Measurements from ENCODE around the gene IL17D.

The IL17D gene

GRCh38 chr13:20767309-20767943, 63.9 kb downstream of the IL17D start:
- no peak for DNase-seq (ENCODE audit: low read depth)
- in situ Hi-C loops (cut with HindIII; ENCODE audit: low sequenced_read_pairs): no loop called here
- H3K4me3 ChIP-seq (ENCODE audit: low read depth, low read length): no peak overlapping the region
- TF ChIP-seq CTCF (IDR thresholded peaks at IDR 0.05; ENCODE audit: low read depth, low read length, missing control alignments): no peak

GRCh38 chr13:20769091-20769490, 65.6 kb downstream of the IL17D start:
- in situ Hi-C loops (cut with HindIII; ENCODE audit: low sequenced_read_pairs): no loop called here
- no peak overlapping the region for H3K4me3 ChIP-seq (ENCODE audit: low read depth, low read length)
- no peak for DNase-seq (ENCODE audit: low read depth)
- TF ChIP-seq CTCF (IDR thresholded peaks at IDR 0.05; ENCODE audit: low read depth, low read length, missing control alignments): no peak

- in situ Hi-C loops (cut with HindIII; ENCODE audit: low sequenced_read_pairs): no loop called here
- no peak for DNase-seq (ENCODE audit: low read depth)
- TF ChIP-seq CTCF (IDR thresholded peaks at IDR 0.05; ENCODE audit: low read depth, low read length, missing control alignments): no peak
- H3K4me3 ChIP-seq (ENCODE audit: low read depth, low read length): no peak overlapping the region
Measured at GRCh38 chr13:20769834-20770233, 66.3 kb downstream of the IL17D start.

Data from astrocyte of the cerebellum (primary cell).